GM21723 (cell line): ENCODE data around the gene ZNHIT6.

Source experiments
- ATAC-seq: cut with Tn5 transposase; IDR thresholded peaks from one replicate; pipeline ENCODE4 v1.9.1; 2021; ENCODE audit warnings: mild to moderate bottlenecking, moderate library complexity; ENCODE audit not compliant: unreplicated experiment

The ZNHIT6 gene

GRCh38 chr1:85599681-85600080 is 108.6 kb downstream of the ZNHIT6 start:
- no peak for ATAC-seq
